IPS-15b (cell line): Measurements from ENCODE around the gene OR10J1.
"Not testable (repeated sequence)": the region's sequence is repeated elsewhere in the genome, so short reads cannot be mapped to it uniquely, and the experiment has no call there.

Experiments
- H3K27me3 ChIP-seq: one replicate; pipeline ENCODE4 v1.6.1; 2013; ENCODE audit warnings: low read length; ENCODE audit not compliant: control insufficient read depth, insufficient read depth
- H3K36me3 ChIP-seq: one replicate; pipeline ENCODE4 v1.6.1; 2013; ENCODE audit warnings: low read length; ENCODE audit not compliant: control insufficient read depth, insufficient read depth
- H3K4me1 ChIP-seq: one replicate; pipeline ENCODE4 v1.6.1; 2013; ENCODE audit warnings: mild to moderate bottlenecking, low read length; ENCODE audit not compliant: control insufficient read depth, insufficient read depth
- H3K4me3 ChIP-seq: one replicate; pipeline ENCODE4 v1.5.1; 2013; ENCODE audit warnings: low read depth, low read length
- H3K9ac ChIP-seq: one replicate; pipeline ENCODE4 v1.6.1; 2013; ENCODE audit warnings: low read depth, mild to moderate bottlenecking, low read length
- H3K9me3 ChIP-seq: one replicate; pipeline ENCODE4 v1.6.1; 2013; ENCODE audit warnings: mild to moderate bottlenecking, low read length; ENCODE audit not compliant: control insufficient read depth, insufficient read depth

OR10J1 gene

GRCh38 chr1:159444511-159444910 lies 5.0 kb downstream of the OR10J1 start:
- no peaks in the 10 kb centered on the region for H3K4me1 ChIP-seq
- no peak overlapping the region for H3K4me3 ChIP-seq
- no peaks in the 10 kb centered on the region for H3K36me3 ChIP-seq
- no peaks in the 10 kb centered on the region for H3K27me3 ChIP-seq
- H3K9me3 ChIP-seq: no peaks in the 10 kb centered on the region
- H3K9ac ChIP-seq: no peak overlapping the region

GRCh38 chr1:159448181-159448580 lies 8.7 kb downstream of the OR10J1 start:
- H3K36me3 ChIP-seq: no peaks in the 10 kb centered on the region
- no peaks in the 10 kb centered on the region for H3K9me3 ChIP-seq
- no peak overlapping the region for H3K9ac ChIP-seq
- H3K4me3 ChIP-seq: no peak overlapping the region
- no peaks in the 10 kb centered on the region for H3K4me1 ChIP-seq
- no peaks in the 10 kb centered on the region for H3K27me3 ChIP-seq

- H3K4me3 ChIP-seq, H3K36me3 ChIP-seq, H3K9me3 ChIP-seq, H3K27me3 ChIP-seq, H3K4me1 ChIP-seq, H3K9ac ChIP-seq: not testable (repeated sequence)
These were observed 10.1 kb downstream of the OR10J1 start for GRCh38 chr1:159449605-159450004.

GRCh38 chr1:159459551-159459950 lies 20.0 kb downstream of the OR10J1 start:
- H3K4me1 ChIP-seq: no peaks in the 10 kb centered on the region
- no peak overlapping the region for H3K9ac ChIP-seq
- no peaks in the 10 kb centered on the region for H3K36me3 ChIP-seq
- no peaks in the 10 kb centered on the region for H3K9me3 ChIP-seq
- H3K27me3 ChIP-seq: no peaks in the 10 kb centered on the region
- H3K4me3 ChIP-seq: no peak overlapping the region

- H3K36me3 ChIP-seq: no peaks in the 10 kb centered on the region
- H3K9me3 ChIP-seq: no peaks in the 10 kb centered on the region
- H3K4me1 ChIP-seq: no peaks in the 10 kb centered on the region
- no peak overlapping the region for H3K4me3 ChIP-seq
- H3K27me3 ChIP-seq: no peaks in the 10 kb centered on the region
- no peak overlapping the region for H3K9ac ChIP-seq
These were observed 25.7 kb downstream of the OR10J1 start for GRCh38 chr1:159465191-159465603.

GRCh38 chr1:159468321-159468720 lies 28.8 kb downstream of the OR10J1 start:
- no peaks in the 10 kb centered on the region for H3K27me3 ChIP-seq

GRCh38 chr1:159469921-159470533 lies 30.5 kb downstream of the OR10J1 start:
- Histone ChIP-seq H3K36me3 (no peaks in the 10 kb centered on the region), H3K27me3 (no peaks in the 10 kb centered on the region), H3K9me3 (no peaks in the 10 kb centered on the region), H3K4me3 (no peak overlapping the region), H3K4me1 (no peaks in the 10 kb centered on the region), H3K9ac (no peak overlapping the region)

More at GRCh38 chr1:159468321-159468720, 28.8 kb downstream of the OR10J1 start:
- H3K4me3 ChIP-seq: no peak overlapping the region
- no peaks in the 10 kb centered on the region for H3K36me3 ChIP-seq
- no peaks in the 10 kb centered on the region for H3K9me3 ChIP-seq
- H3K4me1 ChIP-seq: no peaks in the 10 kb centered on the region
- no peak overlapping the region for H3K9ac ChIP-seq

- H3K9me3 ChIP-seq: no peaks in the 10 kb centered on the region
- no peaks in the 10 kb centered on the region for H3K36me3 ChIP-seq
- no peak overlapping the region for H3K4me3 ChIP-seq
- no peaks in the 10 kb centered on the region for H3K4me1 ChIP-seq
- no peaks in the 10 kb centered on the region for H3K27me3 ChIP-seq
- H3K9ac ChIP-seq: no peak overlapping the region
These were observed 33.8 kb downstream of the OR10J1 start for GRCh38 chr1:159473335-159473734.

GRCh38 chr1:159474926-159475325 lies 35.4 kb downstream of the OR10J1 start:
- Histone ChIP-seq H3K9ac (no peak overlapping the region), H3K9me3 (no peaks in the 10 kb centered on the region), H3K27me3 (no peaks in the 10 kb centered on the region), H3K4me3 (no peak overlapping the region), H3K4me1 (no peaks in the 10 kb centered on the region), H3K36me3 (no peaks in the 10 kb centered on the region)

GRCh38 chr1:159483501-159483900 lies 44.0 kb downstream of the OR10J1 start:
- H3K36me3 ChIP-seq: no peaks in the 10 kb centered on the region
- no peaks in the 10 kb centered on the region for H3K9me3 ChIP-seq
- no peak overlapping the region for H3K9ac ChIP-seq
- H3K27me3 ChIP-seq: no peaks in the 10 kb centered on the region
- no peaks in the 10 kb centered on the region for H3K4me1 ChIP-seq
- no peak overlapping the region for H3K4me3 ChIP-seq
